GM18526 (cell line): Measurements from ENCODE around the gene IL16.

Experiments
- POLR2A ChIP-seq: IDR thresholded peaks from 3 replicates; pipeline ENCODE4 v1.6.1; 2011; ENCODE audit not compliant: insufficient read length; ENCODE audit errors: extremely low read depth

Gene IL16

GRCh38 chr15:81215983-81216382 lies 19.3 kb downstream of the IL16 start:
- TF ChIP-seq POLR2A: no peak

- no peak for TF ChIP-seq POLR2A
These were observed 19.7 kb downstream of the IL16 start for GRCh38 chr15:81216422-81216821.

GRCh38 chr15:81221449-81221848 lies 24.8 kb downstream of the IL16 start:
- no peak for TF ChIP-seq POLR2A

DNA sequence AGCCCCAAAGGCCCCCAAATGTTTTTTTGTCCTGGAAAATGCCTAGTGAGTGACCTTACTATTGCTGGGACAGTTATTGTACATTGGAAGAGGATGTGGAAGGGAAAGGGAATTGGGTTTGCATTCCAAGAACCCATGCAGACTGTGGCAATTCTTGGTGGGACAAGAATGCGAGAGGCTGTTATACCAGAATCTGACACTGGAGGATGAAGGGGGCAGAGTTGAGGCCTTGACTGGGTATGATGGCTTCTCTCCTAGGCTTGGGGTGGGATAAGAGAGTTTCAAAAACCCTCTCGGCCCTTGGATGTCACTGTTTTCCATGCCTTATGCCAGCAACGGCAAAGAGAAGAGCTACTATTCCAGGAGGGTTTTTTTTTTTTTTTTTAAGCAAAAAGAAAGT lies 25.3 kb downstream of the IL16 start:
- no peak for TF ChIP-seq POLR2A

DNA sequence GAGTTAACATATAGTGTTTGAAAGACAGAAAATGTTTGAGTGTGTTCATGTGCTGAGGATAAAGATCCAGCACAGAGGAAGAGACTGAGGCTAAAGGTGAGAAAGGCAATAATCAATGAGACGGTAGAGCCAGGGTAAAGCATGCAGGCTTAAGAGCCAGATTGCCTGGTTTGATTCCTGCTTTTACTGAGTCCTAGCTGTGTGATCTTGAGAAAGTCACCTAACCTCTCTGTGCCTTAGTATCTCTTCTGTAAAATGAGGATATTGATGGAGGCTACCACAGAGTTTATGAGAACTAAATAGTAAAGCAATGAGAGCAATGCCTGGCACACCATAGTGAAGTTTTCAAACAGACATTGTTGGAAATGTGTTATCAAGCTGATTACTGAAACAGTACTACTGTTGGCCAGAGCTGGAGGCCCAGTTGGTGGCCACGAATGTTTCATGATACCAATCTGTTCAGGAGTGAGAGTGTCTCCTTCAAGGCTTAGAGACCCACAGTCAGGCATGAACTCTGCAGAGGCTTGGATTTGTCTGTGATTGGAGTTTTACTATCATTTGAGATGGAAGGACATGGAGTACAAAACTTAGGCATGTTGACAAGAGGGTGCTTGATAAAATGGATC lies 26.8 kb downstream of the IL16 start:
- no peak for TF ChIP-seq POLR2A

DNA sequence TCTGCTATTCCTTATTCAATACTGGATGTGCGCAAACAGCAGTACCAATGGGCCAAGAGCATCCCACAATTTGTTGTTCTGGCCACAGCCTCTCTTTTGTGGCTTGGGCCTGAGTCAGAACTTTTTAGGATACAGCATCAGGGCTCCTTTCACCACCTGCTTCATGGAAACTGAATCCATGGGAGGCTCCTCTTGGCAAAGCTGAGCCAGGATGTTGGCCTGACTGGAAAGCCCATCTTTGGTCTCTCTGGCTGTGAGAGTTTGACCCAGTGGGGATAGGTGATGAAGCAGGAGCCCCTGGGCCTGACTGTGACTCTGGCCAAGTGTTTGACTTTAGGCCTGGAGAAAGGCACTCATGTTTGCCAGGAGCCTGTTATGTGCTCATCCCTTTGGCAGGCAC lies 27.6 kb downstream of the IL16 start:
- no peak for TF ChIP-seq POLR2A

GRCh38 chr15:81225161-81225671 lies 28.5 kb downstream of the IL16 start:
- TF ChIP-seq POLR2A: no peak

- TF ChIP-seq POLR2A: no peak
These were observed 31.0 kb downstream of the IL16 start for GRCh38 chr15:81227716-81228115.

- TF ChIP-seq POLR2A: no peak
These were observed 32.9 kb downstream of the IL16 start for GRCh38 chr15:81229586-81229985.

DNA sequence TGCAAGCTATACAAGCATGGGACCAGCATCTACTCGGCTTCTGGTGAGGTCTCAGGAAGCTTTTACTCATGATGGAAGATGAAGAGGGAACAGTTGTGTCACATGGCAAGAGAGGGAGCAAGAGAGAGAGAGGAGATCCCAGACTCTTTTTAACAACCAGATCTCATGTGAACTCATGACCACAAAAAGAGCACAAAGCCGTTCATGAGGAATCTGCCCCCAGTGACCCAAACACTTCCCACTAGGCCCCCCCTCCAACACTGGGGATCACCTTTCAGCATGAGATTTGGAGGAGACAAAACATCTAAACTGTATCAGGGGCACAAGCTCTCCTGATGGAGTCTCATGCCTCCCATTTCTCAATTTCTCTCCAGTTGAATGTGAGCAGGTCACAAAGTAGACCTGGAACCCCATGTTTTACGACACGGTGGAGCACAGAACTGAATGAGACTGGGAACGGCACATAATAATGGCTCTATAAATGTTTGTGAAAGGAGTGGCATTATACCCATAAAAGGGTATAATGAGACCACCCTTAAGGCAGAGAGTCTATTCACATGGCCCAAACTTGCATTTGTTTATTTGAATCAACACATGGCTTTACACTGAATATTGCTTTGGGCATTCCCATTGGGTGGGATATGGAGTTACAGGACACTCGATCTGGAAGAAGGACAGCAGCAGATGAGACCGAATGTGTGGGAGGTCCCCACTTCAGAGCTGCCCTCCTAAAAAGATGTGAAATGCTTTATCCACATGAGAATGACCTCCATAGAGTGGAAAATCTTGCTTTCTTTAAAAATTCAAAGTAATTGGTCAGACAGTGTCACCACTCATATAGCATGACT lies 38.8 kb downstream of the IL16 start:
- no peak for TF ChIP-seq POLR2A

DNA sequence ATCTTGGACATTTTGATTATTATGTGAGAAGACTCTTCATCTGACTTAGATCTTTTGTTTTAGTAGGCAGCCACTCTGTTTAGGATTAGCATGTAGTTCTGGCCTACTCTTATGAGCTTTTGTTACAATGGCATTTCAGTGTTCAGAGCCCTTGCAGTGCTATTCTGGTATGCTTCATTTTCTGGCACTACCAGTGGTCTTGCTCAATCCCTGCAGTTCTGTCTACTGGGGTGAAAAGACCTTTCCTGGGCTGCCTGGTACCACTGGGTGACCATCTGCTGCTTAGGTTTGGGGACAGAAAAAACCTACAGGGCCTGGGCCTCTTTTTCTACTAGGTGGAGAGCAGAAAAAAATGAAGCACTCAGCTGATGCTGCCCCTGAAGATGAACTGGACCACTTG lies 42.5 kb downstream of the IL16 start:
- no peak for TF ChIP-seq POLR2A

GRCh38 chr15:81242778-81243177 lies 46.1 kb downstream of the IL16 start:
- no peak for TF ChIP-seq POLR2A

DNA sequence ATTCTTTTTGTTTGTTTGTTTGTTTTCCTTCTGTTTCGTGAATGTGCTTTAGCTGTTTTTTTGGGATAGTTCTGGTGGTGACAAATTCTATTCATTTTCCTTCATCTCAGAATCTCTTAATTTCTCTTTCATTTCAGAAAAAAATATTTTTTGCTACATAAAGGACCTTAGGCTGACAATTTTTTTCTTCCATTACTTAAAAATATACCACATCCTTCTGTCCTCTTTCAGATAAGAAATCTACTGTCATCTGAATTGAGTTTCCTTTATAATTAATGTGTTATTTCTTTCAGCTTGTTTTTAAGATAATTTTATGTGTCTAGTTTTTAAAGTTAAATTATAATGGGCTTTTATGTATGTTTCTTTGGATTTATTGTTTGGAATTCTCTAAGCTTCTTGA lies 47.6 kb downstream of the IL16 start:
- TF ChIP-seq POLR2A: no peak

- TF ChIP-seq POLR2A: no peak
These were observed 57.2 kb downstream of the IL16 start for GRCh38 chr15:81253846-81254245.

GRCh38 chr15:81254277-81254915 lies 57.7 kb downstream of the IL16 start:
- no peak for TF ChIP-seq POLR2A

DNA sequence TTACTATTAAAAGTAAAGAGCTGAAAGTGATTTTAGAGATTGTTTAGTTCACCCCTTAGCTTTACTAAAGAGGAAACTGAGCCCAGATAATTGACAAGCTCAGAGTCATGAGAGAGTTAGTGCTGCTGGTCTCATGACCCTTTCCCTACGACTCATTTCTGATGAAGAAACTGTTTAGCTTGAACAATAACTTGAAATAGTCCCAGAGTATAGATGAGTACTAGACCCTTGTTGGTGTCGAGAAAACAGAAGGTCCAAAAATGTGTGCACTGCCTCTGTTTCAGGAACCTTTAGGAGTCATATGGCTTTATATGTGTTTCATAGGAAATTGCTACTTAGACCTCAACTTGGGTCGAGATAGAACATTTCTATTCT lies 58.2 kb downstream of the IL16 start:
- TF ChIP-seq POLR2A: no peak

GRCh38 chr15:81255315-81255957 lies 58.8 kb downstream of the IL16 start:
- no peak for TF ChIP-seq POLR2A
